K562 (cell line): ENCODE results near the gene COL10A1. TPM values are rescaled to one million over a fixed set of nuclear protein-coding genes. Genes with fewer than 3 reads are reported as not detected.

Experiments
- ATAC-seq: fragments of 200-7000 bp; cut with Tn5 transposase; 3 replicates; pipeline ENCODE4 v1.9.1; 2020; ENCODE audit warnings: moderate library complexity
- BruUV-seq: library from RNA; stranded (reverse); fragments of 400-500 nt; replicated peaks from 2 replicates; lab custom pipeline; 2021; lab: Mats Ljungman, UMichigan
- CTCF ChIA-PET: fragments of 300-600 bp; formaldehyde crosslinking; extraction: SDS; loops from one replicate; lab custom pipeline; 2021; ENCODE audit warnings: low intra/inter-chr PET ratio; lab: Yijun Ruan, JAX
- POLR2A ChIA-PET: fragments of 300-600, 350-650 bp; sonication (Branson Sonifier 250); formaldehyde crosslinking; extraction: SDS; loops from one replicate; lab custom pipeline; 2021; ENCODE audit warnings: antibody characterized with exemption, inconsistent platforms; lab: Yijun Ruan, JAX
- DNase-seq, 4 experiments: peaks; one replicate each; pipeline versions ENCODE4 v3.0.0 to v3.0.0-alpha.2; 2011 to 2018; ENCODE audit warnings: low spot score in 3 of 4, mixed read lengths in 3 of 4; ENCODE audit errors: extremely low read depth in 1 of 4
- FAIRE-seq: peaks from 2 replicates; lab custom pipeline; 2011; peaks lifted over from hg19 to GRCh38; lab: Jason Lieb, UNC
- H2AFZ ChIP-seq: 2 replicates; pipeline ENCODE4 v1.6.0; 2011; ENCODE audit warnings: low read depth, low read length, control low read depth, inconsistent platforms
- H3K27ac ChIP-seq: fragments of 200-600 bp; 3 replicates; pipeline ENCODE4 v1.8.0; 2011; ENCODE audit warnings: low read depth, mild to moderate bottlenecking, control low read depth, inconsistent platforms, low read length, moderate library complexity, mixed read lengths; ENCODE audit errors: extremely low read depth
- H3K27me3 ChIP-seq, 2 experiments: fragments of 300-600 bp in 1 of 2; 2 replicates in 1 of 2; 3 replicates in 1 of 2; pipeline versions ENCODE4 v1.6.0 to v1.8.0; 2011; ENCODE audit warnings: inconsistent platforms in 2 of 2, low read length in 2 of 2, mild to moderate bottlenecking in 1 of 2, mixed read lengths in 1 of 2, moderate library complexity in 1 of 2; ENCODE audit not compliant: control insufficient read depth in 2 of 2, insufficient read depth in 2 of 2
- H3K36me3 ChIP-seq: fragments of 300-600 bp; 3 replicates; pipeline ENCODE4 v1.8.0; 2011; ENCODE audit warnings: mild to moderate bottlenecking, low read length, inconsistent platforms; ENCODE audit not compliant: control insufficient read depth, insufficient read depth
- H3K4me1 ChIP-seq, 2 experiments: fragments of 200-600 bp in 1 of 2; replicated peaks in 1 of 2; 2 replicates in 1 of 2; 3 replicates in 1 of 2; pipeline versions ENCODE4 v1.5.1 to v1.8.0; 2011; ENCODE audit warnings: inconsistent platforms in 2 of 2, low read length in 2 of 2, mild to moderate bottlenecking in 1 of 2, mixed read lengths in 1 of 2, moderate library complexity in 1 of 2; ENCODE audit not compliant: control insufficient read depth in 2 of 2, insufficient read depth in 2 of 2
- H3K4me2 ChIP-seq: 2 replicates; pipeline ENCODE4 v1.6.1; 2011; ENCODE audit warnings: low read length, control low read depth, inconsistent platforms, mixed read lengths; ENCODE audit not compliant: insufficient read depth
- H3K4me3 ChIP-seq: fragments of 200-600 bp; sonication (generic), shearing (Covaris generic); 2 replicates; pipeline ENCODE4 v1.5.1; 2016; ENCODE audit warnings: control low read depth, inconsistent platforms
- H3K79me2 ChIP-seq: fragments of 200-600 bp; 3 replicates; pipeline ENCODE4 v1.8.0; 2011; ENCODE audit warnings: low read length, inconsistent platforms; ENCODE audit not compliant: control insufficient read depth, insufficient read depth
- H3K9ac ChIP-seq, 2 experiments: 2 replicates each; pipeline versions ENCODE4 v1.6.0 to v1.6.1; 2011; ENCODE audit warnings: low read depth in 2 of 2, low read length in 2 of 2, control low read depth in 1 of 2, inconsistent platforms in 1 of 2, mild to moderate bottlenecking in 1 of 2, mixed read lengths in 1 of 2; ENCODE audit not compliant: insufficient read depth in 1 of 2
- H3K9me1 ChIP-seq: one replicate; pipeline ENCODE4 v1.6.0; 2011; ENCODE audit warnings: inconsistent platforms, mild to moderate bottlenecking, low read length, moderate library complexity; ENCODE audit not compliant: control insufficient read depth, insufficient read depth
- H3K9me3 ChIP-seq: replicated peaks from 2 replicates; pipeline ENCODE4 v1.5.1; 2011; ENCODE audit warnings: low read depth, low read length, inconsistent platforms; ENCODE audit not compliant: control insufficient read depth, insufficient read depth
- H4K20me1 ChIP-seq: replicated peaks from 2 replicates; pipeline ENCODE4 v1.6.1; 2011; ENCODE audit warnings: low read length, inconsistent platforms, mixed read lengths; ENCODE audit not compliant: control insufficient read depth, insufficient read depth
- ARHGAP35 ChIP-seq: fragments of 450-650 bp; IDR thresholded peaks from 2 replicates; pipeline ENCODE4 v1.6.1; 2018; ENCODE audit not compliant: partially characterized antibody
- FOXM1 ChIP-seq, 2 experiments: fragments of 450-650 bp in 1 of 2; sonication (generic) in 1 of 2; formaldehyde crosslinking in 1 of 2; IDR thresholded peaks; 2 replicates each; pipeline versions ENCODE4 v1.6.1 to v1.9.0; 2017 to 2022; ENCODE audit warnings: low read depth in 2 of 2, mild to moderate bottlenecking in 2 of 2, missing genetic modification reagents in 1 of 2, moderate library complexity in 1 of 2
- GABPA ChIP-seq: fragments of 200-800 bp; sonication (Bioruptor generic); conservative IDR thresholded peaks from 2 replicates; pipeline ENCODE4 v1.6.1; 2016; ENCODE audit warnings: low read depth, missing genetic modification characterization, missing compliant biosample characterization
- GATAD2B ChIP-seq: fragments of 450-650 bp; IDR thresholded peaks from 2 replicates; pipeline ENCODE4 v1.6.1; 2017; ENCODE audit warnings: mild to moderate bottlenecking, borderline replicate concordance
- HNRNPLL ChIP-seq: fragments of 200-400 bp; formaldehyde crosslinking; IDR thresholded peaks from 2 replicates; pipeline ENCODE4 v1.6.1; 2017; ENCODE audit warnings: low read length, low read depth, mild to moderate bottlenecking; ENCODE audit not compliant: poor library complexity, severe bottlenecking
- KLF1 ChIP-seq: fragments of 450-650 bp; IDR thresholded peaks from 2 replicates; pipeline ENCODE4 v1.6.1; 2016; ENCODE audit warnings: missing genetic modification characterization, missing compliant biosample characterization
- MAX ChIP-seq: sonication (generic); formaldehyde crosslinking; IDR thresholded peaks from 2 replicates; pipeline ENCODE4 v1.9.0; 2022; ENCODE audit warnings: mild to moderate bottlenecking, missing genetic modification reagents
- MTA3 ChIP-seq: fragments of 450-650 bp; formaldehyde crosslinking; IDR thresholded peaks from 2 replicates; pipeline ENCODE4 v1.6.1; 2017; ENCODE audit warnings: mild to moderate bottlenecking, borderline replicate concordance
- RFX5 ChIP-seq: IDR thresholded peaks from 2 replicates; pipeline ENCODE4 v1.6.1; 2011; ENCODE audit warnings: low read depth, mild to moderate bottlenecking, improper control_type of control experiment, low read length
- SMAD2 ChIP-seq: fragments of 150-350 bp; IDR thresholded peaks from 2 replicates; pipeline ENCODE4 v1.6.1; 2014; ENCODE audit warnings: low read depth, mild to moderate bottlenecking, low read length
- SREBF2 ChIP-seq: sonication (generic); formaldehyde crosslinking; IDR thresholded peaks from 2 replicates; pipeline ENCODE4 v1.4.0; 2020; ENCODE audit warnings: mild to moderate bottlenecking, missing genetic modification reagents
- TFAM ChIP-seq: fragments of 250-450 bp; sonication (Bioruptor Pico); conservative IDR thresholded peaks from 2 replicates; pipeline ENCODE4 v1.5.0; 2021; ENCODE audit warnings: mild to moderate bottlenecking, moderate library complexity
- U2AF1 ChIP-seq: fragments of 200-400 bp; formaldehyde crosslinking; optimal IDR thresholded peaks from 2 replicates; pipeline ENCODE3; 2017; ENCODE audit warnings: mild to moderate bottlenecking, low read depth, low read length, moderate library complexity
- ZFPM2 ChIP-seq: fragments of 250-450 bp; sonication (Bioruptor Pico); IDR thresholded peaks from 2 replicates; pipeline ENCODE4 v1.5.1; 2022; ENCODE audit warnings: mild to moderate bottlenecking
- ZNF124 ChIP-seq: sonication (generic); formaldehyde crosslinking; IDR thresholded peaks from 2 replicates; pipeline ENCODE4 v1.8.1; 2022; ENCODE audit warnings: missing genetic modification reagents
- ZNF282 ChIP-seq: sonication (generic); formaldehyde crosslinking; IDR thresholded peaks from 2 replicates; pipeline ENCODE4 v1.8.1; 2023; ENCODE audit warnings: missing genetic modification reagents
- ZNF668 ChIP-seq: fragments of 250-450 bp; sonication (Bioruptor Pico); IDR thresholded peaks from 2 replicates; pipeline ENCODE4 v1.8.0; 2022; ENCODE audit warnings: mild to moderate bottlenecking, inconsistent platforms
- WGBS: fragments of 100-300 bp; shearing (Covaris generic); methylation state at CpG from one replicate; pipeline ENCODE4 v1.1.6; 2016; ENCODE audit warnings: low coverage, mixed read lengths; ENCODE audit not compliant: insufficient coverage; ENCODE audit errors: missing lambda C conversion rate; 5-methylcytosine and 5-hydroxymethylcytosine counted together
- in situ Hi-C: fragments of 300-500 bp; cut with MboI; formaldehyde crosslinking; loops from 4 replicates; pipeline ENCODE4 v1.15.0; 2018; ENCODE audit warnings: inconsistent platforms, mixed read lengths
- intact Hi-C: fragments of 100-400 bp; cut with micrococcal nuclease; formaldehyde crosslinking; loops from 2 replicates; pipeline ENCODE4 v1.14.2; 2022
- polyA plus RNA-seq, 8 experiments: library from polyadenylated mRNA; depleted of rRNA in 4 of 8; stranded (reverse) in 5 of 8; unstranded in 3 of 8; fragments of >200 nt; fragmentation: Nextera tagmentation in 2 of 8; fragmentation: Illumina TruSeq in 1 of 8; extraction: Ambion mirVana in 2 of 8; extraction: Trizol in 1 of 8; gene quantifications; 2 replicates each; pipeline versions ENCODE4 v1.2.1 to v1.2.3, GENCODE V29; 2011 to 2014; ENCODE audit warnings: inconsistent platforms in 1 of 8, missing spikeins in 1 of 8
- total RNA-seq, 7 experiments: library from RNA; depleted of rRNA in 6 of 7; stranded (reverse); fragments of >200 nt in 6 of 7; fragmentation: Illumina TruSeq in 2 of 7; extraction: Trizol in 2 of 7; gene quantifications; 2 replicates each; pipeline versions ENCODE4 v1.2.1 to v1.2.3, GENCODE V29; 2011 to 2021; ENCODE audit warnings: low replicate concordance in 1 of 7

COL10A1 gene
- total and polyA plus RNA-seq, 9 of the 15 experiments (the other 6 are each of a cell fraction or from before 2014, with no cell fraction given) = 0.06 to 0.08 TPM; not detected in 7

- Histone ChIP-seq H4K20me1 (no peaks in the 10 kb centered on the region), H3K27ac (no peak overlapping the region), H3K9me3 (no peaks in the 10 kb centered on the region), H3K36me3 (0 out of 3 replicates have a peak, but pooled peaks cover 2% of the 10 kb centered on the region), H3K9me1 (no peaks in the 10 kb centered on the region), H2AFZ (no peak overlapping the region), H3K27me3 (no peaks in the 10 kb centered on the region), H3K4me3 (no peak overlapping the region), H3K79me2 (no peaks in the 10 kb centered on the region), H3K4me2 (no peak overlapping the region), H3K9ac (no peak overlapping the region), H3K4me1 (no peaks in the 10 kb centered on the region)
- in situ Hi-C loops (no loop called here), intact Hi-C loops (no loop called here)
- no peak for DNase-seq
- no peak for FAIRE-seq
- TF ChIP-seq ARHGAP35 (no peak), GATAD2B (no peak)
- ChIA-PET POLR2A (interaction anchor here (0.8 kb wide), 1 partner anchor 29 kb away, joined by 4 read pairs; no protein-coding TSS in a partner anchor), CTCF (no interaction called here)
- no TSS peak for BruUV-seq
- 100% methylated on average over 1 of the region's 3 CpGs for WGBS
- ATAC-seq = no peak
These were observed 5.5 kb downstream of the COL10A1 start for GRCh38 chr6:116120430-116120829.

- H3K4me2 ChIP-seq = no peak overlapping the region
- 0 out of 3 replicates have a peak, but pooled peaks cover 2% of the 10 kb centered on the region for H3K36me3 ChIP-seq
- no peak overlapping the region for H3K4me3 ChIP-seq
- ATAC-seq (no peak), FAIRE-seq (no peak), DNase-seq (no peak)
- H3K27me3 ChIP-seq = no peaks in the 10 kb centered on the region
- H3K79me2 ChIP-seq = no peaks in the 10 kb centered on the region
- H3K9me1 ChIP-seq = no peaks in the 10 kb centered on the region
- in situ Hi-C loops (no loop called here), intact Hi-C loops (loop anchor here (5.0 kb wide), 1 partner anchor 159 kb away; the partner anchor contains the start of gene TSPYL1)
- TF ChIP-seq HNRNPLL (no peak), SREBF2 (CRISPR knock-in tag) (no peak), TFAM (CRISPR knock-in tag) (no peak), MTA3 (no peak), U2AF1 (no peak), ZNF668 (CRISPR knock-in tag) (no peak), ZNF282 (no peak), FOXM1 (IDR thresholded peaks at IDR 0.05; ENCODE audit: low read depth) (no peak), FOXM1 (CRISPR knock-in tag; IDR thresholded peaks at IDR 0.05; ENCODE audit: low read depth) (no peak), MAX (CRISPR knock-in tag) (no peak), SMAD2 (no peak), KLF1 (tag) (no peak), ZNF124 (CRISPR knock-in tag) (no peak), ZFPM2 (CRISPR knock-in tag) (no peak), RFX5 (no peak), GABPA (no peak)
- no peak overlapping the region for H2AFZ ChIP-seq
- ChIA-PET POLR2A (no interaction called here), CTCF (no interaction called here)
- no peak overlapping the region for H3K27ac ChIP-seq
- H3K9ac ChIP-seq = no peak overlapping the region
- no peaks in the 10 kb centered on the region for H4K20me1 ChIP-seq
- no TSS peak for BruUV-seq
- no peaks in the 10 kb centered on the region for H3K9me3 ChIP-seq
- H3K4me1 ChIP-seq = no peaks in the 10 kb centered on the region
These were observed 7.3 kb downstream of the COL10A1 start for GRCh38 chr6:116118608-116119007.
